Esophagus muscularis mucosa (tissue), 4 donors: ENCODE results near the gene CHAC2. TPM values are rescaled to one million over a fixed set of nuclear protein-coding genes. Genes with fewer than 3 reads are reported as not detected.
"Not testable (repeated sequence)": the region's sequence is repeated elsewhere in the genome, so short reads cannot be mapped to it uniquely, and the experiment has no call there.

Experiments used
- DNase-seq: peaks from one replicate; pipeline ENCODE4 v3.0.0-alpha.2; 2017; ENCODE audit errors: extremely low spot score
- H3K27ac ChIP-seq, 4 donors: fragments of 200-600 bp; sonication (generic); replicated peaks in 1 of 4; 1 replicate in 3 of 4; 2 replicates in 1 of 4; pipeline ENCODE4 v1.5.1; 2016 to 2019; ENCODE audit warnings: mild to moderate bottlenecking in 1 of 4
- H3K27me3 ChIP-seq, 4 donors: fragments of 200-600 bp; sonication (generic); one replicate each; pipeline versions ENCODE4 v1.5.1 to v1.6.0; 2016 to 2019
- H3K36me3 ChIP-seq, 4 donors: fragments of 200-600 bp; sonication (generic); one replicate each; pipeline ENCODE4 v1.5.1; 2016 to 2019
- H3K4me1 ChIP-seq, 4 donors: fragments of 200-600 bp; sonication (generic); one replicate each; pipeline ENCODE4 v1.5.1; 2016 to 2019
- H3K4me3 ChIP-seq, 4 donors: fragments of 200-600 bp; sonication (generic); 1 replicate in 2 of 4; 2 replicates in 2 of 4; pipeline ENCODE4 v1.5.1; 2016 to 2019; ENCODE audit warnings: mild to moderate bottlenecking in 4 of 4, moderate library complexity in 1 of 4
- H3K9me3 ChIP-seq, 4 donors: fragments of 200-600 bp; sonication (generic); 1 replicate in 3 of 4; 2 replicates in 1 of 4; pipeline ENCODE4 v1.5.1; 2016 to 2019
- EP300 ChIP-seq: sonication (generic); formaldehyde crosslinking; IDR thresholded peaks from one replicate; pipeline ENCODE4 v1.6.1; 2017; ENCODE audit warnings: antibody characterized with exemption
- POLR2A ChIP-seq: fragments of 450-650 bp; IDR thresholded peaks from one replicate; pipeline ENCODE4 v1.6.1; 2017; ENCODE audit warnings: antibody characterized with exemption, moderate library complexity, mild to moderate bottlenecking, low read depth
- POLR2AphosphoS5 ChIP-seq, 2 donors: sonication (generic); formaldehyde crosslinking; IDR thresholded peaks; one replicate each; pipeline ENCODE4 v1.6.1; 2017; ENCODE audit warnings: antibody characterized with exemption in 2 of 2
- WGBS: methylation state at CpG from one replicate; pipeline ENCODE4 v1.1.5; 2018; 5-methylcytosine and 5-hydroxymethylcytosine counted together
- intact Hi-C: fragments of 100-400 bp; cut with DNase I; formaldehyde crosslinking; loops from one replicate; pipeline ENCODE4 v1.15.1; 2023
- total RNA-seq, 4 donors: library from RNA; depleted of rRNA; stranded (reverse); fragments of >200 nt; gene quantifications; one replicate each; pipeline versions ENCODE4 v1.1.0 to v1.2.1, GENCODE V29; 2016
- TF ChIP-seq, protein P1 (sequence below), 3 experiments: fragments of 200-600 bp in 2 of 3; fragments of 450-650 bp in 1 of 3; sonication (generic) in 2 of 3; IDR thresholded peaks; one replicate each; pipeline ENCODE4 v1.5.1; 2017 to 2019; ENCODE audit warnings: antibody characterized with exemption in 3 of 3, mild to moderate bottlenecking in 2 of 3, moderate library complexity in 1 of 3

Gene CHAC2
- total RNA-seq, 4 donors from 2014 or later = 1.2 to 2.2 (median 2.0) TPM

DNA sequence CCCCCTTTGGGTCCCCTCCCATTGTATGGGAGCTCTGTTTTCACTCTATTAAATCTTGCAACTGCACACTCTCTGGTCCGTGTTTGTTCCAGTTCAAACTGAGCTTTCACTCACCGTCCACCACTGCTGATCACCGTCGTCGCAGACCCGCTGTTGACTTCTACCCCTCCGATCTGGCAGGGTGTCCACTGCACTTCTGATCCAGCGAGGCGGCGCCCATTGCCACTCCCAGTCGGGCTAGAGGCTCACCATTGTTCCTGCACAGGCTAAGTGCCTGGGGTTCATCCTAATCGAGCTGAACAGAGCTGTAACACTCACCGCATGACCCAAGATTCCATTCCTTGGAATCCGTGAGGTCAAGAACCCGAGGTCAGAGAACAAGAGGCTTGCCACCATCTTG lies 11.0 kb upstream of the CHAC2 start:
- no peak overlapping the region for H3K27ac ChIP-seq
- WGBS = 98% methylated on average over 15 of the region's 15 CpGs
- no peak for TF ChIP-seq EP300
- no peak for TF ChIP-seq POLR2AphosphoS5 (IDR thresholded peaks at IDR 0.05)
- TF ChIP-seq, protein P1, sequence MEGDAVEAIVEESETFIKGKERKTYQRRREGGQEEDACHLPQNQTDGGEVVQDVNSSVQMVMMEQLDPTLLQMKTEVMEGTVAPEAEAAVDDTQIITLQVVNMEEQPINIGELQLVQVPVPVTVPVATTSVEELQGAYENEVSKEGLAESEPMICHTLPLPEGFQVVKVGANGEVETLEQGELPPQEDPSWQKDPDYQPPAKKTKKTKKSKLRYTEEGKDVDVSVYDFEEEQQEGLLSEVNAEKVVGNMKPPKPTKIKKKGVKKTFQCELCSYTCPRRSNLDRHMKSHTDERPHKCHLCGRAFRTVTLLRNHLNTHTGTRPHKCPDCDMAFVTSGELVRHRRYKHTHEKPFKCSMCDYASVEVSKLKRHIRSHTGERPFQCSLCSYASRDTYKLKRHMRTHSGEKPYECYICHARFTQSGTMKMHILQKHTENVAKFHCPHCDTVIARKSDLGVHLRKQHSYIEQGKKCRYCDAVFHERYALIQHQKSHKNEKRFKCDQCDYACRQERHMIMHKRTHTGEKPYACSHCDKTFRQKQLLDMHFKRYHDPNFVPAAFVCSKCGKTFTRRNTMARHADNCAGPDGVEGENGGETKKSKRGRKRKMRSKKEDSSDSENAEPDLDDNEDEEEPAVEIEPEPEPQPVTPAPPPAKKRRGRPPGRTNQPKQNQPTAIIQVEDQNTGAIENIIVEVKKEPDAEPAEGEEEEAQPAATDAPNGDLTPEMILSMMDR (IDR thresholded peaks at IDR 0.05) = no peak
- TF ChIP-seq POLR2A = no peak
- H3K9me3 ChIP-seq = no peaks in the 10 kb centered on the region
- H3K4me1 ChIP-seq = no peaks in the 10 kb centered on the region
- no peaks in the 10 kb centered on the region for H3K27me3 ChIP-seq
- H3K4me3 ChIP-seq = no peak overlapping the region
- DNase-seq = no peak
- intact Hi-C loops = no loop called here
- H3K36me3 ChIP-seq = peaks cover 5 to 42% (median 17%) of the 10 kb centered on the region in 4 donors

DNA sequence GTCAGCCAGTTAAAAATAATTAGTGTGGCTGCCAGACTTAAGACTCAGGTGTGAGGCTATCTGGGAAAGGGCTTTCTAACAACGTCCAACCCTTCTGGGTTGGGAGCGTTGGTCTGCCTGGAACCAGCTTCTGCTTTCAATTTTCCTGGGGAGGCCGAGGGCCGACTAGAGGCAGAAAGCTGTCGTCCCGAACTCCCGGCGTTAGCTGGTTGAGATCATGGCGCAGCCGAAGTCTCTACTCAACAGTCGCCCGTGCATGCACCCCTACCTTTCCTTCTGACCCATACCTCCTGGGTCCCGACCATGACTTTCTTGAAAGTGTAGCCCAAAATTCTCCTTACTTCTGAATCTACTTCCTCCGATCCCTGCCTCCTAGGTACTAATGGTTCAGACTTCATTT lies 10.4 kb upstream of the CHAC2 start:
- H3K4me1 ChIP-seq, H3K4me3 ChIP-seq, intact Hi-C loops, DNase-seq, H3K27ac ChIP-seq, H3K9me3 ChIP-seq, H3K27me3 ChIP-seq: not testable (repeated sequence)
- peaks cover 5 to 42% (median 17%) of the 10 kb centered on the region in 4 donors for H3K36me3 ChIP-seq
- WGBS = 98% methylated on average over 14 of the region's 14 CpGs

DNA sequence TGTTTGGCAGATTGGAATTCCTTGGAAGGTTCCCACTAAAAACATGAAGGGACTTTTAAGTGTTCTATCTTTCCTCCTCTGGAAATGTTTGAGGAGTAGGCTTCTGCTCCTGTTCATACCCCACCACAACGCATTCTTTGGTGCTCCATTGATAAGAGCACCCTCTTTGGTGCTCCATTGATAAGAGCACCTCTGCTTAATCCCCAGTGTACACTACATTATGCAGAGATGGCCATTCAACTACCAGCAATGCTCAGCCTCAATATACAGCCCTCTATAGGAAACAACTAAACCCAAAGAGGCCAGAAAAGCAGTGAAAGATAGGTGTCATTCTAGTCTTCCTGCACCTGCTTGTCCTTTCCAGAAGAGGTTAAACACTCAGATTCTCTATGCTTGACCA lies 1.8 kb upstream of the CHAC2 start:
- H3K27ac ChIP-seq = no peak overlapping the region
- H3K9me3 ChIP-seq = no peaks in the 10 kb centered on the region
- H3K27me3 ChIP-seq = no peaks in the 10 kb centered on the region
- 95% methylated on average over 1 of the region's 1 CpG for WGBS
- H3K4me3 ChIP-seq = no peak overlapping the region
- DNase-seq = no peak
- TF ChIP-seq POLR2AphosphoS5 (IDR thresholded peaks at IDR 0.05) (no peak), POLR2A (no peak), EP300 (no peak)
- TF ChIP-seq, protein P1 (IDR thresholded peaks at IDR 0.05) = no peak
- H3K36me3 ChIP-seq = peaks cover 0 to 25% (median 7%) of the 10 kb centered on the region in 4 donors
- H3K4me1 ChIP-seq = peaks cover 11 to 19% (median 13%) of the 10 kb centered on the region in 4 donors
- intact Hi-C loops = no loop called here

DNA sequence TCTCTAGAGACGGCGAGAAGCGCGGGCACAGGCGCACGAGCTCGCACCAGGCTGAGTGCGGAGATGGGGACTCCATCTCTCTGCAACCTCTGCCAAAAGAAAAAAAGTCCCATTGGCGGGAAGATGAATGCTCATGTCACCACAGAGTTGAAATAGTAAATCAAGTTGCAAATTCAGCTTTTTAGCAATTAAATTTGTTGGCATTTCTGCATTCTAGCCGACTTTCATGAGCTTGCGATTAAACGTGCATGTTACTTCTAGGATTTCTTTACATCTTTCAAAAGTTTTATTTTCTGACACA lies 588 bp downstream of the CHAC2 start:
- no peak for DNase-seq
- no peaks in the 10 kb centered on the region for H3K27me3 ChIP-seq
- peaks cover 0 to 12% (median 2%) of the 10 kb centered on the region in 4 donors for H3K36me3 ChIP-seq
- peaks cover 11 to 19% (median 13%) of the 10 kb centered on the region in 4 donors for H3K4me1 ChIP-seq
- H3K4me3 ChIP-seq = peak overlapping the region; percentile 78 to 89 (median 83)
- H3K27ac ChIP-seq = peak overlapping the region; percentile 75 to 85 (median 80)
- 2% methylated on average over 12 of the region's 12 CpGs for WGBS
- intact Hi-C loops = no loop called here
- TF ChIP-seq, protein P1 (IDR thresholded peaks at IDR 0.05) = no peak
- TF ChIP-seq POLR2A (no peak), EP300 (no peak), POLR2AphosphoS5 (IDR thresholded peaks at IDR 0.05) (no peak)
- no peaks in the 10 kb centered on the region for H3K9me3 ChIP-seq

DNA sequence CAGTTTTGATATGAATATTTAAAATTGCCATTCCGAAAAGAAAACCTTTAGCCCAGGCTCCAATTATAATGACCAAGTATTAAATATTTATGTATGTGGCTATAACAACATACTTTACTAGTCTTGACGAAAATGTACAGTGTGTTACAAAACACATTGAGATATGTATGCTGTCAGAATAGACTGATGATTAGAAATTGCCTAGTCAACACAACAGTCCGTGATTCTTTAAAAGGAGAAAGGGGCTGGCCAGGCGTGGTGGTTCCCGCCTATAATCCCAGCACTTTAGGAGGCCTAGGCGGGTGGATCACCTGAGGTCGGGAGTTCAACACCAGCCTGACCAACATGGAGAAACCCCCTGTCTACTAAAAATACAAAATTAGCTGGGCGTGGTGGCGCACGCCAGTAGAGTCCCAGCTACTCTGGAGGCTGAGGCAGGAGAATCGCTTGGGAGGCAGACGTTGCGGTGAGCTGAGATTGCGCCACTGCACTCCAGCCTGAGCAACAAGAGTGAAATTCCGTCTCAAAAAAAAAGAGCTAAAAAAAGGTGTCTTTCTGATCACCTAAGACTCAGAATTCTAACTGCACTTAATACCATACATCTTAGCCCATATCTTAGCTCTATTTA lies 1.8 kb downstream of the CHAC2 start:
- intact Hi-C loops = no loop called here
- peaks cover 11 to 19% (median 13%) of the 10 kb centered on the region in 4 donors for H3K4me1 ChIP-seq
- H3K27me3 ChIP-seq = no peaks in the 10 kb centered on the region
- H3K4me3 ChIP-seq = no peak overlapping the region
- TF ChIP-seq POLR2AphosphoS5 (IDR thresholded peaks at IDR 0.05) = no peak
- no peak for TF ChIP-seq EP300
- TF ChIP-seq POLR2A = no peak
- TF ChIP-seq, protein P1 (IDR thresholded peaks at IDR 0.05) = no peak
- peaks cover 0 to under 1% (median 0%) of the 10 kb centered on the region in 4 donors for H3K36me3 ChIP-seq
- no peaks in the 10 kb centered on the region for H3K9me3 ChIP-seq
- H3K27ac ChIP-seq = no peak overlapping the region
- no peak for DNase-seq
- 96% methylated on average over 15 of the region's 15 CpGs for WGBS
